ENCODE measurements around the gene YWHAG. TPM values are rescaled to one million over a fixed set of nuclear protein-coding genes. Genes with fewer than 3 reads are reported as not detected.
"Not testable (repeated sequence)": the region's sequence is repeated elsewhere in the genome, so short reads cannot be mapped to it uniquely, and the experiment has no call there.

Gene YWHAG
- total RNA-seq, 1 donor from 2014 or later, result 223 TPM

- Histone ChIP-seq H3K27me3 (ENCODE audit: low read depth) (no peaks in the 10 kb centered on the region), H3K4me3 (no peak overlapping the region), H3K36me3 (no peaks in the 10 kb centered on the region), H3K4me1 (peaks cover 12% of the 10 kb centered on the region), H3K27ac (replicated peaks) (no peak overlapping the region), H3K9me3 (replicated peaks) (no peaks in the 10 kb centered on the region)
- intact Hi-C loops (cut with micrococcal nuclease), result no loop called here
- TF ChIP-seq CTCF (IDR thresholded peaks at IDR 0.05; ENCODE audit: borderline replicate concordance), result no peak
- no peak for DNase-seq
These were observed 41.5 kb upstream of the YWHAG start for GRCh38 chr7:76400248-76400647.

- intact Hi-C loops (cut with micrococcal nuclease), result no loop called here
- DNase-seq, result peak; percentile 83
- no peak for TF ChIP-seq CTCF (IDR thresholded peaks at IDR 0.05; ENCODE audit: borderline replicate concordance)
- H3K27me3 ChIP-seq (ENCODE audit: low read depth), result no peaks in the 10 kb centered on the region
- H3K36me3 ChIP-seq, result no peaks in the 10 kb centered on the region
- H3K4me3 ChIP-seq, result peak overlapping the region; percentile 65
- peaks cover 23% of the 10 kb centered on the region for H3K4me1 ChIP-seq
- no peak overlapping the region for H3K27ac ChIP-seq (replicated peaks)
- no peaks in the 10 kb centered on the region for H3K9me3 ChIP-seq (replicated peaks)
These were observed 38.8 kb upstream of the YWHAG start for GRCh38 chr7:76397409-76398183.

- Histone ChIP-seq H3K27me3 (ENCODE audit: low read depth) (no peaks in the 10 kb centered on the region), H3K4me3 (peak overlapping the region; percentile 65), H3K36me3 (no peaks in the 10 kb centered on the region), H3K9me3 (replicated peaks) (no peaks in the 10 kb centered on the region), H3K27ac (replicated peaks) (no peak overlapping the region), H3K4me1 (peaks cover 26% of the 10 kb centered on the region)
- no peak for TF ChIP-seq CTCF (IDR thresholded peaks at IDR 0.05; ENCODE audit: borderline replicate concordance)
- DNase-seq, result no peak
- intact Hi-C loops (cut with micrococcal nuclease), result no loop called here
These were observed 38.1 kb upstream of the YWHAG start for GRCh38 chr7:76396864-76397263.

GRCh38 chr7:76395965-76396726 lies 37.4 kb upstream of the YWHAG start:
- no peak overlapping the region for H3K4me3 ChIP-seq
- DNase-seq, result no peak
- no peaks in the 10 kb centered on the region for H3K9me3 ChIP-seq (replicated peaks)
- no peak overlapping the region for H3K27ac ChIP-seq (replicated peaks)
- intact Hi-C loops (cut with micrococcal nuclease), result no loop called here
- H3K36me3 ChIP-seq, result no peaks in the 10 kb centered on the region
- H3K4me1 ChIP-seq, result peaks cover 26% of the 10 kb centered on the region
- TF ChIP-seq CTCF (IDR thresholded peaks at IDR 0.05; ENCODE audit: borderline replicate concordance), result no peak
- no peaks in the 10 kb centered on the region for H3K27me3 ChIP-seq (ENCODE audit: low read depth)

- H3K9me3 ChIP-seq (replicated peaks); H3K27me3 ChIP-seq (ENCODE audit: low read depth); H3K4me3 ChIP-seq; H3K27ac ChIP-seq (replicated peaks); H3K36me3 ChIP-seq; intact Hi-C loops (cut with micrococcal nuclease); DNase-seq: not testable (repeated sequence)
- peaks cover 26% of the 10 kb centered on the region for H3K4me1 ChIP-seq
These were observed 36.8 kb upstream of the YWHAG start for GRCh38 chr7:76395605-76395964.

- H3K36me3 ChIP-seq, result no peaks in the 10 kb centered on the region
- H3K27me3 ChIP-seq (ENCODE audit: low read depth), result no peaks in the 10 kb centered on the region
- TF ChIP-seq CTCF (IDR thresholded peaks at IDR 0.05; ENCODE audit: borderline replicate concordance), result no peak
- no peak overlapping the region for H3K4me3 ChIP-seq
- peaks cover 26% of the 10 kb centered on the region for H3K4me1 ChIP-seq
- H3K9me3 ChIP-seq (replicated peaks), result no peaks in the 10 kb centered on the region
- intact Hi-C loops (cut with micrococcal nuclease), result no loop called here
- H3K27ac ChIP-seq (replicated peaks), result no peak overlapping the region
- DNase-seq, result no peak
These were observed 36.2 kb upstream of the YWHAG start for GRCh38 chr7:76394957-76395356.
